Measurements from ENCODE around the gene MED13L. TPM values are rescaled to one million over a fixed set of nuclear protein-coding genes. Genes with fewer than 3 reads are reported as not detected.
"Not testable (repeated sequence)": the region's sequence is repeated elsewhere in the genome, so short reads cannot be mapped to it uniquely, and the experiment has no call there.

Gene MED13L
- total RNA-seq, 1 experiment from 2014 or later: 32.1 TPM

- no peak for DNase-seq (ENCODE audit: extremely low read depth, low read depth)
These were observed 27.1 kb upstream of the MED13L start for GRCh38 chr12:116304621-116305020.

GRCh38 chr12:116303929-116304328 is 26.4 kb upstream of the MED13L start:
- DNase-seq (ENCODE audit: extremely low read depth, low read depth): no peak

- DNase-seq (ENCODE audit: extremely low read depth, low read depth): no peak
These were observed 25.6 kb upstream of the MED13L start for GRCh38 chr12:116303066-116303465.

- DNase-seq (ENCODE audit: extremely low read depth, low read depth): no peak
These were observed 24.9 kb upstream of the MED13L start for GRCh38 chr12:116302166-116303058.

- no peak for DNase-seq (ENCODE audit: extremely low read depth, low read depth)
These were observed 24.1 kb upstream of the MED13L start for GRCh38 chr12:116301621-116302020.

- DNase-seq (ENCODE audit: extremely low read depth, low read depth): no peak
These were observed 22.3 kb upstream of the MED13L start for GRCh38 chr12:116299665-116300328.

GRCh38 chr12:116299064-116299463 is 21.6 kb upstream of the MED13L start:
- DNase-seq (ENCODE audit: extremely low read depth, low read depth): no peak

- DNase-seq (ENCODE audit: extremely low read depth, low read depth): no peak
These were observed 21.1 kb upstream of the MED13L start for GRCh38 chr12:116298578-116298977.

GRCh38 chr12:116297224-116297834 is 19.8 kb upstream of the MED13L start:
- no peak for DNase-seq (ENCODE audit: extremely low read depth, low read depth)

- DNase-seq (ENCODE audit: extremely low read depth, low read depth): no peak
These were observed 18.1 kb upstream of the MED13L start for GRCh38 chr12:116295327-116296263.

- DNase-seq (ENCODE audit: extremely low read depth, low read depth): no peak
These were observed 17.1 kb upstream of the MED13L start for GRCh38 chr12:116294454-116295165.

- DNase-seq (ENCODE audit: extremely low read depth, low read depth): no peak
These were observed 16.4 kb upstream of the MED13L start for GRCh38 chr12:116293687-116294453.

GRCh38 chr12:116291218-116291617 is 13.7 kb upstream of the MED13L start:
- DNase-seq (ENCODE audit: extremely low read depth, low read depth): no peak

GRCh38 chr12:116288735-116289134 is 11.2 kb upstream of the MED13L start:
- DNase-seq (ENCODE audit: extremely low read depth, low read depth): no peak

GRCh38 chr12:116287842-116288301 is 10.4 kb upstream of the MED13L start:
- no peak for DNase-seq (ENCODE audit: extremely low read depth, low read depth)

GRCh38 chr12:116284396-116284795 is 6.9 kb upstream of the MED13L start:
- no peak for DNase-seq (ENCODE audit: extremely low read depth, low read depth)

- not testable (repeated sequence) for DNase-seq (ENCODE audit: extremely low read depth, low read depth)
These were observed 6.4 kb upstream of the MED13L start for GRCh38 chr12:116283881-116284280.

GRCh38 chr12:116282371-116283286 is 5.1 kb upstream of the MED13L start:
- DNase-seq (ENCODE audit: extremely low read depth, low read depth): no peak
